Body of pancreas (tissue), 4 donors: Measurements from ENCODE around the gene ARF6.

Experiments used
- POLR2A ChIP-seq, 3 donors: fragments of 450-650 bp; IDR thresholded peaks; one replicate each; pipeline ENCODE4 v1.6.1; 2016; ENCODE audit warnings: antibody characterized with exemption in 3 of 3, mild to moderate bottlenecking in 2 of 3
- TF ChIP-seq, protein P1 (sequence below), 7 experiments: fragments of 450-650 bp in 4 of 7; fragments of 200-600 bp in 3 of 7; sonication (generic) in 3 of 7; IDR thresholded peaks; one replicate each; pipeline ENCODE4 v1.5.1; 2016 to 2019; ENCODE audit warnings: antibody characterized with exemption in 7 of 7

DNA sequence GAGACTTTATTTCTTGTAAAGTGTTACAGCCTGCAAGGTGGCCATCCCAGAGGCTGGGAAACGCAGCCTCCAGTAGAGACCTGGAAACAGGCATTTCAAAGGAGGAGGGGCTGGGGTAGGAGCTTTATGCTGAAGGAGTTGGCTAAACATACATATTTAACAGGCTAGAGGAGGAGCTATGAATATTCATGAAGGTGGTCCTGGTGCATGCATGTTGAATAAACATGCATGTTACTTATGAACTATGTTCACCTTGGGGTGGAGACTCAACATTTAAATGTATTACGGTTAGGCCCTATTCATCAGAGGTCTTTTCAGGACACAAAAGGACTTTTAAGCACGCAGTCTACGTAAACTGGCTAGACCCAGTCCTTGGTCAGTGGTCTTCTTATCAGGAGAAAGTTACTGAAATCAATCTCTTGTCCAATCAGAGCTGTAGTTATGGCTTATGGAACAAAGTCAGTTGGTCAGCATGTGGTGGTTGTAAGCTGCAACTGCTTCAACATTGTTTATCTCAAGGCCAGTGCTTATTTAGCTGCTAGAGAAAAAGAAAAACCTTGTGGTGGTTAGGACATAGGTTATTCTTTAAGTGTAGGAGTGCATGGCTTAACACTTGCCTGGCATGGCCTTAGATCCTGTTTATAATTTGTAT is 11.4 kb upstream of the ARF6 start:
- TF ChIP-seq, protein P1, sequence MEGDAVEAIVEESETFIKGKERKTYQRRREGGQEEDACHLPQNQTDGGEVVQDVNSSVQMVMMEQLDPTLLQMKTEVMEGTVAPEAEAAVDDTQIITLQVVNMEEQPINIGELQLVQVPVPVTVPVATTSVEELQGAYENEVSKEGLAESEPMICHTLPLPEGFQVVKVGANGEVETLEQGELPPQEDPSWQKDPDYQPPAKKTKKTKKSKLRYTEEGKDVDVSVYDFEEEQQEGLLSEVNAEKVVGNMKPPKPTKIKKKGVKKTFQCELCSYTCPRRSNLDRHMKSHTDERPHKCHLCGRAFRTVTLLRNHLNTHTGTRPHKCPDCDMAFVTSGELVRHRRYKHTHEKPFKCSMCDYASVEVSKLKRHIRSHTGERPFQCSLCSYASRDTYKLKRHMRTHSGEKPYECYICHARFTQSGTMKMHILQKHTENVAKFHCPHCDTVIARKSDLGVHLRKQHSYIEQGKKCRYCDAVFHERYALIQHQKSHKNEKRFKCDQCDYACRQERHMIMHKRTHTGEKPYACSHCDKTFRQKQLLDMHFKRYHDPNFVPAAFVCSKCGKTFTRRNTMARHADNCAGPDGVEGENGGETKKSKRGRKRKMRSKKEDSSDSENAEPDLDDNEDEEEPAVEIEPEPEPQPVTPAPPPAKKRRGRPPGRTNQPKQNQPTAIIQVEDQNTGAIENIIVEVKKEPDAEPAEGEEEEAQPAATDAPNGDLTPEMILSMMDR (IDR thresholded peaks at IDR 0.05) = no peak
- TF ChIP-seq POLR2A (IDR thresholded peaks at IDR 0.05) = no peak
